HT1080 (cell line): ENCODE data around the gene SLC16A1. TPM values are rescaled to one million over a fixed set of nuclear protein-coding genes. Genes with fewer than 3 reads are reported as not detected.
"Not testable (repeated sequence)": the region's sequence is repeated elsewhere in the genome, so short reads cannot be mapped to it uniquely, and the experiment has no call there.

ENCODE experiments used
- DNase-seq: peaks from one replicate; pipeline ENCODE4 v3.0.0-alpha.2; 2015; ENCODE audit warnings: low read depth
- small RNA-seq: library from RNA; depleted of rRNA; stranded (forward); fragments of <200 nt; gene quantifications from one replicate; pipeline ENCODE3, GENCODE V24; 2014
- total RNA-seq: library from RNA; depleted of rRNA; stranded (reverse); fragments of >200 nt; shearing (Covaris generic); gene quantifications from 2 replicates; pipeline ENCODE4 v1.2.3, GENCODE V29; 2014; rRNA removed

SLC16A1 gene
- total RNA-seq, 1 experiment from 2014 or later = 130 TPM

- DNase-seq = peak; percentile 44
Observed at GRCh38 chr1:112887599-112888283, 68.3 kb downstream of the SLC16A1 start.

GRCh38 chr1:112884996-112885395, 71.0 kb downstream of the SLC16A1 start:
- DNase-seq = not testable (repeated sequence)

GRCh38 chr1:112882271-112882744, 73.7 kb downstream of the SLC16A1 start:
- no peak for DNase-seq

DNA sequence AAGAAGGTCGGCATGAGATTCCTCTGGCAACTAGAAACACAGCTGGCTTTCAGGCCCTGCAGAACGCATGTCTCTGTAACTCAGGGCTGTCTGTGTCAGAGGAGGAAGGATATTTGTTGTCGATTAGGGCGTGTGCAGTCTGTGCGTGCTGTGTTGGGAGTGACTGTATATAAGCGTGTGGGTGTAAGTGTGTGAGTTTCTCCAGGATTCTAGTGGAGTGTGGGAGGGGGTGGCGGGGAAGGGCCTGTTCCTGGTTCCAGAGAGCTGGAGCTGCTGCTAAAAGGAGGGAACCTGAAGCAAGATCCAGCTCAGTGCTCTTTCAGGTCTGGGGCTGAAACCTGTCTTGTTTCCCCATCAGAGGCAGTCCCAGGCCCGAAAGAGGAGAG, 74.3 kb downstream of the SLC16A1 start:
- DNase-seq = no peak

DNA sequence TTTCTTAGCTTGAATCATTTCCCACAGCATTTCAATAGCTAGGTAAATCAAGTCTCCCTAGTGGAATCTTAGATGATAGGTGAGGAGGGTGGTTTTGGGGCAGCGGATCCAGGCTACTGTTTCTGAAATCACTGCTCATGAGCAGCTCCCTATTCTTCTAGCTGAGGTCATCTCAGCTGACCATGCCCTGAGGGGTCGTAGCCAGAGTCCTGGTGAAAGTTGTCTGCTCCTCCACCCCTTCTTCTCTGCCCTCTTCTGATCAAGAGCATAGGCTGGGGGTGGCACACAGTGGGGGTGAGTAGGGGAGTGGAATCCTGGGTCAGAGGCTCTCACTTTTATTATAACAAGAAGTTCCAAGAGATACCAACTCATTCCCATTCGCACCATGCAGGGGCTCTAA, 76.2 kb downstream of the SLC16A1 start:
- DNase-seq = no peak

GRCh38 chr1:112878321-112878720, 77.7 kb downstream of the SLC16A1 start:
- no peak for DNase-seq

DNA sequence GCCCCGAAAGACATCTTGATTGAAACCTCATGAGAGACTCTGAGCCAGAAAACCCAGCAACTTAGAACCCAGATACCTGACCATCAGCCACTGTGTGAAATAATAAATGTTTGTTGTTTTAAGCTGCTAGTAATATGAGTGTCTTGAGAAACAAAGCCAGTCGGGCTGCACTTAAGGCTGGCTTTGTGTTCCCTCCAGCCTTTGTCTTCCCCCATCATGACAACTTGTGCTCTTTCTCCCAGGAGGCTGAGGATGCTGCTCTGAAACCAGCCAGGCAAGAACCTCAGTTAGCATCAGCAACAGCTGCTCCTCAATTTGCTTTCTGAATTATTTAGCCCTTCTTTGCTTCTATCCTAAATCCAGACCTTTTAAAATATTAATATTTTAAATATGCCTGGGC, 78.2 kb downstream of the SLC16A1 start:
- DNase-seq = no peak

DNA sequence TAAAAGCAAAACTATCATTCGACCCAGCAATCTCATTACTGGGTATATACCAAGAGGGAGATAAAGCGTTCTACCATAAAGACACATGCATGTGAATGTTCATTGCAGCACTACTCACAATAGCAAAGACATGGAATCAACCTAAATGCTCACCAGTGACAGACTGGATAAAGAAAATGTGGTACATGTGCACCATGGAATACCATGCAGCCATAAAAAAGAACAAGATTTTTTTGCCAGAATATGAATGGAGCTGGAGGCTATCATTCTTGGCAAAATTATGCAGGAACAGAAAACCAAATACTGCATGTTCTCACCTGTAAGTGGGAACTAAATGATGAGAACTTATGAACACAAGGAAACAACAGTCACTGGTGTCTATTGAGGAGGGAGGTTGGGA, 79.7 kb downstream of the SLC16A1 start:
- DNase-seq = no peak

- no peak for DNase-seq
Observed at GRCh38 chr1:112872551-112872962, 83.4 kb downstream of the SLC16A1 start.

DNA sequence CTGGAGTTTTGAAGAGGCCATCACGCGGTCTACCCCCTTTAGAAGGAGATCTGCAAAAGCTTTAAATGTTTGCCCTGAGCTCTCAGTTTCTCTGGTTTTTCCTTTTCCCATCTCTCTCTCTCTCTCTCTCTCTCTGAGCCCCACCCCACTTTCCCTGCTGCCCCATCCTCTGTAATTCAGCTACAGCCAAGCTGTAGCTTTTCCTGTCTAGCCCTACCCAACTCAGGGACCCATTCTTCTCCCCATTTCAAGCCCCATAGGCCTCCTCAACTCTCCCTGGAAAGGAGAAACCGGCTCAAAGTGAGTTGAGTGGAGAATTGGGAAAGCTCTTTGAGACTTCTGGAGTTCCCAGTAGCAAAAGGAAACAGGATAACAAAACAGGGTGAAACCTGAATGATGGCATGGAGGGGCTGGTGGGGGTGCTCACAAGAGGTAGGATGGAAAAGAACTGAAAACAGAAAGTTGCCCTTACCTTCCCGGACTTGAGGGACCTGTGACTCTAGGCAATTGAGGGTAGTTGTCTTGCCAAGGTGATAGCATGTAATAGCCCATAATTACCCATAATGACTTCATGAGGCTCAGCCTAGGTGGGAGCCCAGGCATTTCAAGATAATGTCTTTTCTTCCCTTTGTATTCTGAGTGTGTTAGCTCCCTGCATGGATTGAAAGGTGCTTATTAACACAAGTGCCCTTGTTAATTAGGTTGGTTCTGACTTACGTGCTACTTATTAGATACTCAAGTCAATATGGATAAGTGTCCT, 84.9 kb downstream of the SLC16A1 start:
- no peak for DNase-seq

- no peak for DNase-seq
Observed at GRCh38 chr1:112869895-112870294, 86.1 kb downstream of the SLC16A1 start.

GRCh38 chr1:112868191-112868590, 87.8 kb downstream of the SLC16A1 start:
- no peak for DNase-seq

DNA sequence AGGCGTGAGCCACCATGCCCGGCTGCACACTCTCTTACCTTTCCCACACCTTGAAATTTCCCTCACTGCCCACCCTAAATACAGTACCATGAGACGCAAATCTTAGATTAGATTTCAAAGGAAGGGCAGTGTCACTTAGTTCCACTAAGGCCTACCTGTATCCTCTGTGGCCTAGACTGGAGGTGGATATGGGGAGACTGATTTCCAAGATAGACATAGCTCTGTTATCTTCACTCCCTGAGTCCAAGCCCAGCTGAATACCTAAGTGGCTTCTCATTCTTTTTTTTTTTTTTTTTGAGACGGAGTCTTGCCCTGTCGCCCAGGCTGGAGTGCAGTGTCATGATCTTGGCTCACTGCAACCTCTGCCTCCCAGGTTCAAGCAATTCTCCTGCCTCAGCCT, 89.0 kb downstream of the SLC16A1 start:
- no peak for DNase-seq

DNA sequence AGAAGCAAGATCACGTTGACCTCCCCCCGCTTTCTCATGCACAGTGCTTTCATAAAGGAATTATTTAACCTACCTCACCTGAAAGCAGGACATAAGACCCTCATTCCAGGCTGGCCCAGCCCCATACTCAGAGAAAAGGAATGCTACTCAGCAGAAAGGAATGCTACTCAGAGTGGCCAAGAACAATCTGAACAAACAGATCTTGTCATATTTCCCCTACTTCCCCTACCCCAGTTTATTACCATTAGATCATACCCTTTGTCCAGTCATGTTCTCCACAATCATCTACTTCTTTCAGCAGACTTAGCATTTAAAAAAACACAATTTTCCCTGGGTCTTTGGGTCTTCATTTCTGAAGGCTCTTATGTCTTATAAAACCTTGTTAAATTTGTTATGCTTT, 89.8 kb downstream of the SLC16A1 start:
- DNase-seq = peak; percentile 90

- DNase-seq = no peak
Observed at GRCh38 chr1:112862753-112863426, 93.1 kb downstream of the SLC16A1 start.

Small RNAs within 50 kb of the gene (small RNA-seq; reads per million reads assigned to genes)
- not detected for gene AL390729.2

Other genes starting within 250 kb of the SLC16A1 start
- 325 and 423 TPM in 2 replicates for gene RHOC, start 249.1 kb downstream of the SLC16A1 start, total RNA-seq
- gene PPM1J, start 240.9 kb downstream of the SLC16A1 start, total RNA-seq = 0.27 and 0.59 TPM in 2 replicates
- gene LRIG2, start 117.0 kb upstream of the SLC16A1 start, total RNA-seq = 5.8 and 5.9 TPM in 2 replicates